K562 (cell line): Measurements from ENCODE around the gene TPD52L1. TPM values are rescaled to one million over a fixed set of nuclear protein-coding genes. Genes with fewer than 3 reads are reported as not detected.

Experiments used
- ARNT ChIP-seq, 2 experiments: fragments of 450-650 bp; IDR thresholded peaks; 2 replicates each; pipeline ENCODE4 v1.6.1; 2016; ENCODE audit warnings: mild to moderate bottlenecking in 1 of 2
- BRF1 ChIP-seq: IDR thresholded peaks from 3 replicates; pipeline ENCODE4 v1.6.1; 2011; ENCODE audit warnings: borderline replicate concordance, mild to moderate bottlenecking; ENCODE audit not compliant: insufficient read length; ENCODE audit errors: extremely low read depth
- CHD2 ChIP-seq: IDR thresholded peaks from 2 replicates; pipeline ENCODE4 v1.6.1; 2011; ENCODE audit warnings: low read depth, low read length
- IRF2 ChIP-seq: sonication (generic); formaldehyde crosslinking; IDR thresholded peaks from 2 replicates; pipeline ENCODE4 v1.8.1; 2022; ENCODE audit warnings: mild to moderate bottlenecking, missing genetic modification reagents
- MAZ ChIP-seq, 2 experiments: fragments of 450-650 bp in 1 of 2; sonication (generic) in 1 of 2; formaldehyde crosslinking; IDR thresholded peaks in 1 of 2; conservative IDR thresholded peaks in 1 of 2; 2 replicates each; pipeline versions ENCODE4 v1.4.0 to v1.5.0; 2020; ENCODE audit warnings: mild to moderate bottlenecking in 1 of 2, missing genetic modification reagents in 1 of 2
- NRF1 ChIP-seq, 2 experiments: fragments of 450-650 bp; IDR thresholded peaks in 1 of 2; conservative IDR thresholded peaks in 1 of 2; 2 replicates each; pipeline ENCODE4 v1.6.1; 2014; ENCODE audit warnings: mild to moderate bottlenecking in 2 of 2
- NUFIP1 ChIP-seq: fragments of 450-650 bp; IDR thresholded peaks from 2 replicates; pipeline ENCODE4 v1.6.1; 2018; ENCODE audit not compliant: partially characterized antibody
- PTBP1 ChIP-seq: fragments of 200-400 bp; formaldehyde crosslinking; IDR thresholded peaks from 2 replicates; pipeline ENCODE4 v1.6.1; 2017; ENCODE audit warnings: low read depth, low read length
- SMARCA5 ChIP-seq: fragments of 450-650 bp; IDR thresholded peaks from 2 replicates; pipeline ENCODE4 v1.6.1; 2016
- ZFP30 ChIP-seq: fragments of 250-450 bp; sonication (Bioruptor Pico); IDR thresholded peaks from 2 replicates; pipeline ENCODE4 v1.8.0; 2022; ENCODE audit warnings: moderate library complexity, mild to moderate bottlenecking, inconsistent platforms, borderline replicate concordance
- ZNF24 ChIP-seq: fragments of 450-650 bp; IDR thresholded peaks from 2 replicates; pipeline ENCODE4 v1.6.1; 2016
- polyA plus RNA-seq, 8 experiments: library from polyadenylated mRNA; depleted of rRNA in 4 of 8; stranded (reverse) in 5 of 8; unstranded in 3 of 8; fragments of >200 nt; fragmentation: Nextera tagmentation in 2 of 8; fragmentation: Illumina TruSeq in 1 of 8; extraction: Ambion mirVana in 2 of 8; extraction: Trizol in 1 of 8; gene quantifications; 2 replicates each; pipeline versions ENCODE4 v1.2.1 to v1.2.3, GENCODE V29; 2011 to 2014; ENCODE audit warnings: inconsistent platforms in 1 of 8, missing spikeins in 1 of 8
- total RNA-seq, 7 experiments: library from RNA; depleted of rRNA in 6 of 7; stranded (reverse); fragments of >200 nt in 6 of 7; fragmentation: Illumina TruSeq in 2 of 7; extraction: Trizol in 2 of 7; gene quantifications; 2 replicates each; pipeline versions ENCODE4 v1.2.1 to v1.2.3, GENCODE V29; 2011 to 2021; ENCODE audit warnings: low replicate concordance in 1 of 7
- TF ChIP-seq, protein P1 (sequence below): fragments of 450-650 bp; IDR thresholded peaks from 2 replicates; pipeline ENCODE4 v1.6.1; 2016
- TF ChIP-seq, protein P2 (sequence below): fragments of 450-650 bp; IDR thresholded peaks from 2 replicates; pipeline ENCODE4 v1.6.1; 2016; ENCODE audit warnings: borderline replicate concordance
- TF ChIP-seq, protein P3 (sequence below): sonication (generic); formaldehyde crosslinking; IDR thresholded peaks from 2 replicates; pipeline ENCODE4 v1.8.0; 2022; ENCODE audit warnings: mild to moderate bottlenecking, missing genetic modification reagents
- TF ChIP-seq, protein P4 (sequence below), 2 experiments: IDR thresholded peaks; 2 replicates each; pipeline ENCODE4 v1.6.1; 2012; ENCODE audit warnings: improper control_type of control experiment in 2 of 2, low read depth in 2 of 2, low read length in 2 of 2, borderline replicate concordance in 1 of 2
- TF ChIP-seq, protein P5 (sequence below): fragments of 450-650 bp; IDR thresholded peaks from 2 replicates; pipeline ENCODE4 v1.6.1; 2017; ENCODE audit warnings: mild to moderate bottlenecking, moderate library complexity
- TF ChIP-seq, protein P6 (sequence below): sonication (generic); formaldehyde crosslinking; IDR thresholded peaks from 2 replicates; pipeline ENCODE4 v1.8.1; 2023; ENCODE audit warnings: mild to moderate bottlenecking, missing genetic modification reagents

TPD52L1 gene
- total and polyA plus RNA-seq, 9 of the 15 experiments (the other 6 are each of a cell fraction or from before 2014, with no cell fraction given): 12.9 to 149 (median 75.7) TPM

DNA sequence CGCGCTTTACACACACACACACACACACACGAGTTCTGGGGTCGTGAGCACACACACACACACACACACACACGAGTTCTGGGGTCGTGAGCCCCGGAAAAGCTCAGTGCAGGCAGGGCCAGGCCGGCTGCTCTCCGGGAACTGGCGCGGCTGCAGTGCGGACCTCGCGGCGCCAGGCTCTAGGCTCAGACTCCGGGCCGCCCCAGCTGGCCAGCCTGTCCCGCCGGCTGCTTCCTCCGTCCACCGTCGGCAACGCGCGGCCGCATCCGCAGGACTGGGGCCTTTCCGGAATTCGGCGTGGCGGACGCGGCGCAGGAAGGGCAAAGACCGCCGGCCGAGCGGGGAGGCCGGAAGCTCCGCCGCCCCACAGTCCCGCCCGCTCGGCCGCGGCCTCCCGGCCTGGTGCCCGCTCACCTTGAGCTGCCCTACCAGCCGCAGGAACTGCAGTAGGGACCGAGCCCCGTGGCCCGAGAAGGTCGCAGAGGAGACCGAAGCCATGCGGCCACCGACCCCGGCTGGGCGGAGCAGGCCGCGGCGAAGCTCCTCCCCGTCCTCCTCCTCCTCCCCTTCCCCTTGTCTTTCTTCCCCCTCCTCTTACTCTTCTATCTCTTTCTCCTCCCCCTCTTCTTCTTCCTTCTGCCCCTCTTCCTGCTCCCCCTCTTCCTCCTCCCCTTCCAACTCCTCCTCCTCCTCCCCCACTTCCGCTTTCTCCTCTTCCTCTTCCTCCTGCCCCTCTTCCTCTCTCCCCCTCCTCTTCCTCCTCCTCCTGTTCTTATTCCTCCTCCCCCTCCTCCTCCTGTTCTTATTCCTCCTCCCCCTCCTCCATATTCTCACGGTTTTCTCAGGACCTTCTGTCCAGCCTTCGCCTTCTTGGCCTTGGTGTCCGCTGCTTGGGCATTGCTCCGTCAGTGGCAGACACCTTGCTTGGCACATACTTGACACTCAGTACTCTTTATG lies 148.1 kb downstream of the TPD52L1 start, which contains the start of gene HDDC2 (continued):
- TF ChIP-seq, protein P1, sequence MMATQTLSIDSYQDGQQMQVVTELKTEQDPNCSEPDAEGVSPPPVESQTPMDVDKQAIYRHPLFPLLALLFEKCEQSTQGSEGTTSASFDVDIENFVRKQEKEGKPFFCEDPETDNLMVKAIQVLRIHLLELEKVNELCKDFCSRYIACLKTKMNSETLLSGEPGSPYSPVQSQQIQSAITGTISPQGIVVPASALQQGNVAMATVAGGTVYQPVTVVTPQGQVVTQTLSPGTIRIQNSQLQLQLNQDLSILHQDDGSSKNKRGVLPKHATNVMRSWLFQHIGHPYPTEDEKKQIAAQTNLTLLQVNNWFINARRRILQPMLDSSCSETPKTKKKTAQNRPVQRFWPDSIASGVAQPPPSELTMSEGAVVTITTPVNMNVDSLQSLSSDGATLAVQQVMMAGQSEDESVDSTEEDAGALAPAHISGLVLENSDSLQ: peak; percentile 78
- TF ChIP-seq ZNF24 (peak; percentile 48; the same call in 1 of the 2 replicates), ARNT (IDR thresholded peaks at IDR 0.05) (peak; percentile 94), IRF2 (CRISPR knock-in tag) (no peak), CHD2 (no peak), NUFIP1 (peak; percentile 96), PTBP1 (no peak), ZFP30 (CRISPR knock-in tag) (no peak), NRF1 (conservative IDR thresholded peaks at IDR 0.05 in 1 of 2, IDR thresholded peaks at IDR 0.05 in 1 of 2) (peak; percentile 59 to 64), MAZ (CRISPR knock-in tag; conservative IDR thresholded peaks at IDR 0.05 in 1 of 2, IDR thresholded peaks at IDR 0.05 in 1 of 2) (peak; percentile 77 to 84; a peak in 3 of 4 replicates), BRF1 (no peak), SMARCA5 (peak; percentile 64; the same call in 1 of the 2 replicates)
- TF ChIP-seq, protein P2, sequence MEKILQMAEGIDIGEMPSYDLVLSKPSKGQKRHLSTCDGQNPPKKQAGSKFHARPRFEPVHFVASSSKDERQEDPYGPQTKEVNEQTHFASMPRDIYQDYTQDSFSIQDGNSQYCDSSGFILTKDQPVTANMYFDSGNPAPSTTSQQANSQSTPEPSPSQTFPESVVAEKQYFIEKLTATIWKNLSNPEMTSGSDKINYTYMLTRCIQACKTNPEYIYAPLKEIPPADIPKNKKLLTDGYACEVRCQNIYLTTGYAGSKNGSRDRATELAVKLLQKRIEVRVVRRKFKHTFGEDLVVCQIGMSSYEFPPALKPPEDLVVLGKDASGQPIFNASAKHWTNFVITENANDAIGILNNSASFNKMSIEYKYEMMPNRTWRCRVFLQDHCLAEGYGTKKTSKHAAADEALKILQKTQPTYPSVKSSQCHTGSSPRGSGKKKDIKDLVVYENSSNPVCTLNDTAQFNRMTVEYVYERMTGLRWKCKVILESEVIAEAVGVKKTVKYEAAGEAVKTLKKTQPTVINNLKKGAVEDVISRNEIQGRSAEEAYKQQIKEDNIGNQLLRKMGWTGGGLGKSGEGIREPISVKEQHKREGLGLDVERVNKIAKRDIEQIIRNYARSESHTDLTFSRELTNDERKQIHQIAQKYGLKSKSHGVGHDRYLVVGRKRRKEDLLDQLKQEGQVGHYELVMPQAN: peak; percentile 80
- TF ChIP-seq, protein P3, sequence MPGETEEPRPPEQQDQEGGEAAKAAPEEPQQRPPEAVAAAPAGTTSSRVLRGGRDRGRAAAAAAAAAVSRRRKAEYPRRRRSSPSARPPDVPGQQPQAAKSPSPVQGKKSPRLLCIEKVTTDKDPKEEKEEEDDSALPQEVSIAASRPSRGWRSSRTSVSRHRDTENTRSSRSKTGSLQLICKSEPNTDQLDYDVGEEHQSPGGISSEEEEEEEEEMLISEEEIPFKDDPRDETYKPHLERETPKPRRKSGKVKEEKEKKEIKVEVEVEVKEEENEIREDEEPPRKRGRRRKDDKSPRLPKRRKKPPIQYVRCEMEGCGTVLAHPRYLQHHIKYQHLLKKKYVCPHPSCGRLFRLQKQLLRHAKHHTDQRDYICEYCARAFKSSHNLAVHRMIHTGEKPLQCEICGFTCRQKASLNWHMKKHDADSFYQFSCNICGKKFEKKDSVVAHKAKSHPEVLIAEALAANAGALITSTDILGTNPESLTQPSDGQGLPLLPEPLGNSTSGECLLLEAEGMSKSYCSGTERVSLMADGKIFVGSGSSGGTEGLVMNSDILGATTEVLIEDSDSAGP (CRISPR knock-in tag): peak; percentile 59; the same call in 1 of the 2 replicates
- TF ChIP-seq, protein P4, sequence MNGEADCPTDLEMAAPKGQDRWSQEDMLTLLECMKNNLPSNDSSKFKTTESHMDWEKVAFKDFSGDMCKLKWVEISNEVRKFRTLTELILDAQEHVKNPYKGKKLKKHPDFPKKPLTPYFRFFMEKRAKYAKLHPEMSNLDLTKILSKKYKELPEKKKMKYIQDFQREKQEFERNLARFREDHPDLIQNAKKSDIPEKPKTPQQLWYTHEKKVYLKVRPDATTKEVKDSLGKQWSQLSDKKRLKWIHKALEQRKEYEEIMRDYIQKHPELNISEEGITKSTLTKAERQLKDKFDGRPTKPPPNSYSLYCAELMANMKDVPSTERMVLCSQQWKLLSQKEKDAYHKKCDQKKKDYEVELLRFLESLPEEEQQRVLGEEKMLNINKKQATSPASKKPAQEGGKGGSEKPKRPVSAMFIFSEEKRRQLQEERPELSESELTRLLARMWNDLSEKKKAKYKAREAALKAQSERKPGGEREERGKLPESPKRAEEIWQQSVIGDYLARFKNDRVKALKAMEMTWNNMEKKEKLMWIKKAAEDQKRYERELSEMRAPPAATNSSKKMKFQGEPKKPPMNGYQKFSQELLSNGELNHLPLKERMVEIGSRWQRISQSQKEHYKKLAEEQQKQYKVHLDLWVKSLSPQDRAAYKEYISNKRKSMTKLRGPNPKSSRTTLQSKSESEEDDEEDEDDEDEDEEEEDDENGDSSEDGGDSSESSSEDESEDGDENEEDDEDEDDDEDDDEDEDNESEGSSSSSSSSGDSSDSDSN (IDR thresholded peaks at IDR 0.05; ENCODE audit: borderline replicate concordance in 1 of 2, low read depth in 2 of 2, low read length in 2 of 2): peak; percentile 76 to 93; a peak in 3 of 4 replicates
- TF ChIP-seq, protein P5, sequence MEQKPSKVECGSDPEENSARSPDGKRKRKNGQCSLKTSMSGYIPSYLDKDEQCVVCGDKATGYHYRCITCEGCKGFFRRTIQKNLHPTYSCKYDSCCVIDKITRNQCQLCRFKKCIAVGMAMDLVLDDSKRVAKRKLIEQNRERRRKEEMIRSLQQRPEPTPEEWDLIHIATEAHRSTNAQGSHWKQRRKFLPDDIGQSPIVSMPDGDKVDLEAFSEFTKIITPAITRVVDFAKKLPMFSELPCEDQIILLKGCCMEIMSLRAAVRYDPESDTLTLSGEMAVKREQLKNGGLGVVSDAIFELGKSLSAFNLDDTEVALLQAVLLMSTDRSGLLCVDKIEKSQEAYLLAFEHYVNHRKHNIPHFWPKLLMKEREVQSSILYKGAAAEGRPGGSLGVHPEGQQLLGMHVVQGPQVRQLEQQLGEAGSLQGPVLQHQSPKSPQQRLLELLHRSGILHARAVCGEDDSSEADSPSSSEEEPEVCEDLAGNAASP: no peak
- TF ChIP-seq, protein P6, sequence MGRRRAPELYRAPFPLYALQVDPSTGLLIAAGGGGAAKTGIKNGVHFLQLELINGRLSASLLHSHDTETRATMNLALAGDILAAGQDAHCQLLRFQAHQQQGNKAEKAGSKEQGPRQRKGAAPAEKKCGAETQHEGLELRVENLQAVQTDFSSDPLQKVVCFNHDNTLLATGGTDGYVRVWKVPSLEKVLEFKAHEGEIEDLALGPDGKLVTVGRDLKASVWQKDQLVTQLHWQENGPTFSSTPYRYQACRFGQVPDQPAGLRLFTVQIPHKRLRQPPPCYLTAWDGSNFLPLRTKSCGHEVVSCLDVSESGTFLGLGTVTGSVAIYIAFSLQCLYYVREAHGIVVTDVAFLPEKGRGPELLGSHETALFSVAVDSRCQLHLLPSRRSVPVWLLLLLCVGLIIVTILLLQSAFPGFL (CRISPR knock-in tag): no peak
